ENCODE results near the gene LHPP.

LHPP gene

GRCh38 chr10:124558339-124559321 is 97.0 kb downstream of the LHPP start:
- H3K9me2 ChIP-seq (replicated peaks; ENCODE audit: control insufficient read depth, low read length), result no peaks in the 10 kb centered on the region
- H3K27me3 ChIP-seq (ENCODE audit: control insufficient read depth, low read length), result no peaks in the 10 kb centered on the region
- no peak overlapping the region for H3K4me3 ChIP-seq (ENCODE audit: low read length)
- H3F3A ChIP-seq (ENCODE audit: control insufficient read depth, insufficient read depth), result peaks cover 7% of the 10 kb centered on the region; the same call in 1 of the 2 replicates
- no peak overlapping the region for H3K4me2 ChIP-seq (ENCODE audit: low read length)
- no peaks in the 10 kb centered on the region for H3K9me3 ChIP-seq (ENCODE audit: control insufficient read depth, insufficient read depth, low read length)
- no peaks in the 10 kb centered on the region for H4K20me1 ChIP-seq (ENCODE audit: control insufficient read depth, insufficient read depth, low read depth, low read length)
- no peak for TF ChIP-seq EZH2phosphoT487 (IDR thresholded peaks at IDR 0.05; ENCODE audit: borderline replicate concordance, low read length)
- TF ChIP-seq CTCF (IDR thresholded peaks at IDR 0.05; ENCODE audit: low read depth, low read length, poor library complexity, severe bottlenecking), result no peak
- peaks cover 29% of the 10 kb centered on the region for H3K4me1 ChIP-seq (ENCODE audit: control insufficient read depth, low read length)
- no peaks in the 10 kb centered on the region for H3K36me3 ChIP-seq (ENCODE audit: control insufficient read depth, low read length)
- H3K27ac ChIP-seq (ENCODE audit: low read depth, low read length), result no peak overlapping the region
- no peaks in the 10 kb centered on the region for H3K79me2 ChIP-seq (ENCODE audit: control insufficient read depth, low read length)

GRCh38 chr10:124559372-124560132 is 97.9 kb downstream of the LHPP start:
- no peaks in the 10 kb centered on the region for H3K36me3 ChIP-seq (ENCODE audit: control insufficient read depth, low read length)
- H3K9me3 ChIP-seq (ENCODE audit: control insufficient read depth, insufficient read depth, low read length), result no peaks in the 10 kb centered on the region
- H3K79me2 ChIP-seq (ENCODE audit: control insufficient read depth, low read length), result no peaks in the 10 kb centered on the region
- no peak overlapping the region for H3K27ac ChIP-seq (ENCODE audit: low read depth, low read length)
- TF ChIP-seq CTCF (IDR thresholded peaks at IDR 0.05; ENCODE audit: low read depth, low read length, poor library complexity, severe bottlenecking) (no peak), EZH2phosphoT487 (IDR thresholded peaks at IDR 0.05; ENCODE audit: borderline replicate concordance, low read length) (no peak)
- H3K4me2 ChIP-seq (ENCODE audit: low read length), result no peak overlapping the region
- no peaks in the 10 kb centered on the region for H3K27me3 ChIP-seq (ENCODE audit: control insufficient read depth, low read length)
- no peaks in the 10 kb centered on the region for H3K9me2 ChIP-seq (replicated peaks; ENCODE audit: control insufficient read depth, low read length)
- H3K4me3 ChIP-seq (ENCODE audit: low read length), result no peak overlapping the region
- peaks cover 35% of the 10 kb centered on the region for H3K4me1 ChIP-seq (ENCODE audit: control insufficient read depth, low read length)
- H3F3A ChIP-seq (ENCODE audit: control insufficient read depth, insufficient read depth), result peaks cover 8% of the 10 kb centered on the region; the same call in 1 of the 2 replicates
- H4K20me1 ChIP-seq (ENCODE audit: control insufficient read depth, insufficient read depth, low read depth, low read length), result no peaks in the 10 kb centered on the region

- Histone ChIP-seq H4K20me1 (ENCODE audit: control insufficient read depth, insufficient read depth, low read depth, low read length) (no peaks in the 10 kb centered on the region), H3F3A (ENCODE audit: control insufficient read depth, insufficient read depth) (peaks cover 8% of the 10 kb centered on the region; the same call in 1 of the 2 replicates), H3K79me2 (ENCODE audit: control insufficient read depth, low read length) (no peaks in the 10 kb centered on the region), H3K4me2 (ENCODE audit: low read length) (no peak overlapping the region), H3K9me3 (ENCODE audit: control insufficient read depth, insufficient read depth, low read length) (no peaks in the 10 kb centered on the region), H3K27ac (ENCODE audit: low read depth, low read length) (no peak overlapping the region), H3K9me2 (replicated peaks; ENCODE audit: control insufficient read depth, low read length) (no peaks in the 10 kb centered on the region), H3K27me3 (ENCODE audit: control insufficient read depth, low read length) (no peaks in the 10 kb centered on the region), H3K4me3 (ENCODE audit: low read length) (no peak overlapping the region), H3K36me3 (ENCODE audit: control insufficient read depth, low read length) (no peaks in the 10 kb centered on the region), H3K4me1 (ENCODE audit: control insufficient read depth, low read length) (peaks cover 41% of the 10 kb centered on the region)
- TF ChIP-seq CTCF (IDR thresholded peaks at IDR 0.05; ENCODE audit: low read depth, low read length, poor library complexity, severe bottlenecking) (no peak), EZH2phosphoT487 (IDR thresholded peaks at IDR 0.05; ENCODE audit: borderline replicate concordance, low read length) (no peak)
These were observed 98.9 kb downstream of the LHPP start for GRCh38 chr10:124560377-124561105.
